ENCODE results near the gene FALEC.

DNA sequence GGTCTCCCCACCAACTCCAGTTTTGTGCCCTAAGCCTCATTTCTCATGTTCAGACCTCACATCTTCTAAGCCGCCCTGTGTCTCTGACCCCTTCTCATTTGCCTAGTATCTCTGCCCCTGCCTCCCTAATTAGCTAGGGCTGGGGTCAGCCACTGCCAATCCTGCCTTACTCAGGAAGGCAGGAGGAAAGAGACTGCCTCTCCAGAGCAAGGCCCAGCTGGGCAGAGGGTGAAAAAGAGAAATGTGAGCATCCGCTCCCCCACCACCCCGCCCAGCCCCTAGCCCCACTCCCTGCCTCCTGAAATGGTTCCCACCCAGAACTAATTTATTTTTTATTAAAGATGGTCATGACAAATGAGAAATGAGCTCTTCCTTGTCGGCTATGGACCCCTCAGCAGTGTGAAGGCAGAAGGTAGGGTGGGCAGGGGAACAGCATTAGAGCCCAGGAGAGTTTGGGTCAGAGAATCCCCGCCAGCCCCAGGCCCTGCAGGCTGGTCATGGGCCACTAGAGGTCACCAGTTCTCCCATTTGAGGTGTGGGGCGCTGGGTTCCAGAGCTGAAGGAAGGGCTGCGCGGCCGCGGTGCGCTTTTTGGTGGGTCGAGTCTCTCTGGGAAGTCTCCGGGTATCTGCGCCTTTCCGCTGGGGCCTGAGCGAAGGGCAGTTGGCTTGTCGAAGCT, 45.2 kb downstream of the FALEC start:
- TF ChIP-seq CTCF (IDR thresholded peaks at IDR 0.05): peak; percentile 47 to 84 (median 69)
- TF ChIP-seq POLR2A (IDR thresholded peaks at IDR 0.05): no peak

Measured in vagina (tissue), 2 donors.